ENCODE results near the gene CBL.

The CBL gene

DNA sequence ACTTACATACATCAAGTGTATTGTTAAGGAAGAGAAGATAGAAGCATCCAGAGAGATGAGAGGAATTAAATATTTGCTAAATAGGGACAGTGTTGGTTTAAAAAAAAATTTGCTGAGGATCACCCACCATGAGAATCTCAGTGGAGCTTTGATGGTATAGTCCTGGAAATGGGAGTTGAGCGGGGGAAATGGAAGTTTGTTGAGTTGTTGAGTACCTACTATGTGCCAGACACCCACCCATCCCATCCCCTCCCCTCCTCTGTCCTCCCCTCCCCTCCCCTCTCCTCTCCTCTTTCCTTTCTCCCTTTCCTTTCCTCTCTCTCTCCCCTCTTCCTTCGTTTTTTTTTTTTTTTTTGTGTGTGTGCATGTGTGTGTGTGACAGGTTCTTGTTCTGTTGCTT lies 145.1 kb downstream of the CBL start:
- no peak for DNase-seq

DNA sequence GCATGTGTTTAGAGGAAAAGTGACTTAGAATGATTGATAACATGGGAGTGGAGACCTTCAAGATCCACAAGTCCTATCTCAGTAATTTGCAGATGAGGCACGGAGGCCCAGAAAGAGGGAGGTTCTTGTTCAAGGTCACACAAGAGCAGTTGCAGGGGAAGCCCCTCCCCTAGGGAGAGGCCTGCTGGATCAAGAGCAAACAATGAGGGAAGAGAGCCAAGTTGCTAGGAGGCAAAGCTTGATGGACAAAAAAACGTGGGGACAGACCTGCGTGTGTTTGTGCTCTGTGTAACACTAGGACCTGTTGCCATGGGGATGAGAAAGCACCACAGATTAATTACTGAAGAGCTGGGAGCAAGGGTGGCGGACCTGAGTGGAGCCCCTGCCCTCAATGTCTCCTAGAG lies 146.7 kb downstream of the CBL start:
- peak; percentile 85 for DNase-seq

DNA sequence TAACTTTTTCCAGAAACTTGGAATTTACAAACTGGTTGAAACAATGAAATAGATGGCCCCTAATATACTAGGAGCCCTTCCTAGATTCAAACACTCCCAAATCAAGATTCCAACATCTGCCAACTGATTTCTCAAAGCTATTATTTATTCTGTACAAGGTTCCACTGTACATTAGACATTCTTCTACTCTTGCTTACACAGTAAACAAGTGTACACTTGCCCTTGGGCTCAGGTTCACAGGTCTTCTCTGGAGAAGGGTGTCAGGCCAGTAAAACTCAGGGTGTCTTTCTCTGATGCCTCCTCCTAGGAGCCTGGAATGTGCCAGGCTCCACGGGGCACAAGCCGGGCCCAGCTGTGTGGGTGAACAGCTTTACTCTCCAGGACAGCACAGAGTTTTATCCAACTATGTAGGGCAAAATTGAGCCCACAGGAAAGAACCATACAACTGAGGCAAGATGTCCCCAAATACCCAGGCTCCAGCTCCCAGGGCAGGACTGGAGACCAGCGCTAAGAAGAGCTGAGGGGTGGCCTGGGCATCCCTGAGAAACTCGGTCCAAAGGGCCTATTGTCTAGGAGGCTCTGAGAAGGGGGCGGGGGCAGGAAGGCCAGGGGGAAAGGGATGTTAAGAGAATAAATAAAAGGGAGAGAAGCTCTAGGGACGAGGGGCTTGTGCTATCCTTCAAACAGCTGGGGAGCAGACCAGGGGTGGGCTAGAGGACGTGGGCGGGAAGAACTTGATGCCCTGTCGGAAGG lies 149.1 kb downstream of the CBL start:
- DNase-seq, result no peak

DNA sequence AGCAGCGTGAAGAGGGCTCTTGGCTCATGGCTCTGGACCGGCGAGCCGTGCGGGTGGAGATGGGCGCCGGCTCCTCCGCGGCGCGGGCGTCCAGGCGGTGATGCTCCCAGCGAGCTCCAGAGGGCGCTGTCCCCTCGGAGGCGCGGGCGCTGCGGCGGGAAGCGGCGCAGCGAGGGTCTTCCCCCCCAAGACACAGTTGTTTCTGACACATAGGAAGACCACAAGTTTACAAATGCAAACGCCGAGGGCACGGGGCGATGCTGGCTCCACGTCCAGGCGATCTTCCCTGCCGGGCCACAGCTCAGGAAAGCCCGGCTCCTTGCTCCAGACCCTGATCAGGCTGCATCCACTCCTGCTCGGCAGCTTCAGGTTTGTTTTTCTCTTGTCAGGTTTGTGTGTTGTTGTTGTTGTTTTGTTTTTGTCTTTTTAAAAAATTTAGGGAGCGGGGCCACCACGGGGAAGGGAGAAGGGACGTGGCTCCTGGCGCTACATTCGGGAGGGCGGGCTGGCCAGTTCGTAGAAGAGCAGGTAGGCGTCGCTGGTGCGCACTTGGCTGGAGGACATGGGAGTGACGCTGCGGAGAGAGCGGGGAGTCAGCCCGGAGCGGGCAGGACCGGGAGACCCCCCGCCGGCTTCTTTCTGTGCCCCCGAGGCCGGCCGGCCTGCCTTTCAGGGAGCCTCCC lies 150.4 kb downstream of the CBL start:
- DNase-seq, result no peak

DNA sequence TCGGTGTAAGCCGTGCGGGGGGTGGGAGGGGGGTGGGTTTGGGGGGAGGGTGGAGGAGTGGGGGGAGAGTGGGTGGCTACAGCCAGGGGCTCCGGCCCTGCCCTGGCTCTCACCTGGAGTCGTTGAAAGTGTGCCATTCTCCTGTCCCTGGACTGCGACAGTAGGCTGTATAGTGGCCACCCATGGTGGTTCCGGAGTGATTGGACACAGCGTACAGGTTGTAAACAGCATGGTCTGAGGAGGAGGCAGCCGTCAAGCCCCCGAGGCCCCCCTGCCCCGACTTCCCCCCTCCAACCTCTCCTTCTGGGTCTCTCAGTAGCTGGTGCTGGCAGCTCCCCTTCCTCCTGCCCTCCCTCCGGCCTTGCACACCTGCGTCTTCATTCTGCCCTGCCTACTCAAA lies 150.9 kb downstream of the CBL start:
- no peak for DNase-seq

Measured in NCI-H1417 treated with DMSO at 0.1 percent for 48 hours (cell line).